ENCODE measurements around the gene RRBP1.
"Not testable (repeated sequence)": the region's sequence is repeated elsewhere in the genome, so short reads cannot be mapped to it uniquely, and the experiment has no call there.

RRBP1 gene

GRCh38 chr20:17659344-17659743 is 22.7 kb downstream of the RRBP1 start:
- not testable (repeated sequence) for DNase-seq

- DNase-seq, result no peak
Measured at GRCh38 chr20:17658648-17658993, 23.4 kb downstream of the RRBP1 start.

GRCh38 chr20:17657898-17658647 is 24.0 kb downstream of the RRBP1 start:
- DNase-seq, result no peak

- DNase-seq, result no peak
Measured at GRCh38 chr20:17657079-17657825, 24.8 kb downstream of the RRBP1 start.

GRCh38 chr20:17655865-17656479 is 26.1 kb downstream of the RRBP1 start:
- no peak for DNase-seq

- DNase-seq, result no peak
Measured at GRCh38 chr20:17655286-17655651, 26.8 kb downstream of the RRBP1 start.

GRCh38 chr20:17654649-17655285 is 27.3 kb downstream of the RRBP1 start:
- no peak for DNase-seq

GRCh38 chr20:17653835-17654648 is 28.0 kb downstream of the RRBP1 start:
- DNase-seq, result no peak

- DNase-seq, result no peak
Measured at GRCh38 chr20:17652411-17652810, 29.6 kb downstream of the RRBP1 start.

- DNase-seq, result no peak
Measured at GRCh38 chr20:17651760-17652388, 30.2 kb downstream of the RRBP1 start.

- no peak for DNase-seq
Measured at GRCh38 chr20:17651129-17651759, 30.8 kb downstream of the RRBP1 start.

GRCh38 chr20:17650301-17651128 is 31.5 kb downstream of the RRBP1 start:
- DNase-seq, result no peak

- peak; percentile 71 for DNase-seq
Measured at GRCh38 chr20:17648791-17649730, 33.0 kb downstream of the RRBP1 start.

- DNase-seq, result no peak
Measured at GRCh38 chr20:17648315-17648646, 33.8 kb downstream of the RRBP1 start.

- no peak for DNase-seq
Measured at GRCh38 chr20:17647391-17648314, 34.4 kb downstream of the RRBP1 start.

- DNase-seq, result peak; percentile 67
Measured at GRCh38 chr20:17646961-17647301, 35.1 kb downstream of the RRBP1 start.

GRCh38 chr20:17646209-17646960 is 35.7 kb downstream of the RRBP1 start:
- DNase-seq, result peak; percentile 59
